PFSK-1 (cell line): ENCODE data around the gene HIGD1A.

Source experiments
- FOXP2 ChIP-seq: optimal IDR thresholded peaks from 2 replicates; pipeline ENCODE3; 2011; ENCODE audit warnings: borderline replicate concordance, control low read depth, inconsistent platforms; ENCODE audit not compliant: insufficient read depth; ENCODE audit errors: extremely low read length, extremely low read depth
- POLR2AphosphoS5 ChIP-seq: IDR thresholded peaks from 2 replicates; pipeline ENCODE4 v1.6.1; 2012; ENCODE audit warnings: low read depth, mild to moderate bottlenecking, control low read depth, low read length, moderate library complexity
- REST ChIP-seq, 2 experiments: IDR thresholded peaks; 2 replicates each; pipeline versions ENCODE4 v1.6.1 to v1.8.0; 2011 to 2012; ENCODE audit warnings: low read depth in 2 of 2, low read length in 2 of 2, control low read depth in 1 of 2, inconsistent platforms in 1 of 2, mild to moderate bottlenecking in 1 of 2, moderate library complexity in 1 of 2; ENCODE audit not compliant: insufficient read depth in 1 of 2
- SIN3A ChIP-seq: IDR thresholded peaks from 2 replicates; pipeline ENCODE4 v1.6.1; 2012; ENCODE audit warnings: mild to moderate bottlenecking, low read length, moderate library complexity, borderline replicate concordance; ENCODE audit not compliant: insufficient read depth
- TAF1 ChIP-seq: IDR thresholded peaks from 2 replicates; pipeline ENCODE4 v1.6.1; 2012; ENCODE audit warnings: low read length, control low read depth, borderline replicate concordance; ENCODE audit not compliant: insufficient read depth

Gene HIGD1A

GRCh38 chr3:42747581-42747980 lies 56.7 kb downstream of the HIGD1A start:
- no peak for TF ChIP-seq TAF1
- no peak for TF ChIP-seq REST (IDR thresholded peaks at IDR 0.05; ENCODE audit: insufficient read depth in 1 of 2, low read depth in 2 of 2, low read length in 2 of 2)
- no peak for TF ChIP-seq POLR2AphosphoS5
- TF ChIP-seq SIN3A: no peak
- no peak for TF ChIP-seq FOXP2

GRCh38 chr3:42746455-42747450 lies 57.5 kb downstream of the HIGD1A start:
- no peak for TF ChIP-seq REST (IDR thresholded peaks at IDR 0.05; ENCODE audit: insufficient read depth in 1 of 2, low read depth in 2 of 2, low read length in 2 of 2)
- TF ChIP-seq SIN3A: no peak
- no peak for TF ChIP-seq FOXP2
- TF ChIP-seq POLR2AphosphoS5: no peak

DNA sequence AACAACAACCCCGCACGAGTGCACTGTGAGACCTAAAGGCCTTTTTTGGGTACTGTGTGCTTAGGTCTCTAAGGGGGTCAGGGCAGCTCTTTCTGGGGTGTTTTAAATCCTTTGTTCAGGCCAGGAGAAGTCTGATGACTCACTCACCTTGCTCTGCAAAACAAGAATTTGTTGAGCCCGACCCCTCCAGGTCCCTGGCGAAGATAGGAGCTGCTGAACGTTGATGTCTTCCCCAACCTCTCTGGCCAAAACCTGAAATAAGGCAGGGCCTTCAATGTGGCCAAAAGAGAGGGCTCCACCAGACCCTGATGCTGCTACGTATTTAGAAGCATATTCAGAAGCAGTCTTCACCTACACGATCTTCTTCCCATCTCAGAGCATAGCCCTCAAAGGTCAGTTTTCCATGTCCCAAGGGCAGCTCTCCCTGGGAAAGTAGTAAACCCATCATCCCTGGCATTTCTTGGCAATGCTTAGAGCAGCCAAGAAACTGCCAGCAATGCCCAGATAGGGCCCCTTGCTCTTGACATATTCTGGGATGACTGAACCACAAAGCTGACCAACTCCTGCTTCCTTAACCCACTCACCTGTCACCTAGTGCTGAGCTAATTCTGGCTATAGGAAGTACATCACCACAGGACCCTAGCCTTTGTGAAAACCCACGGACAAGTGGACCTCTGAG lies 58.4 kb downstream of the HIGD1A start:
- TF ChIP-seq POLR2AphosphoS5 (no peak), FOXP2 (no peak), REST (IDR thresholded peaks at IDR 0.05; ENCODE audit: insufficient read depth in 1 of 2, low read depth in 2 of 2, low read length in 2 of 2) (no peak), TAF1 (no peak), SIN3A (no peak)

DNA sequence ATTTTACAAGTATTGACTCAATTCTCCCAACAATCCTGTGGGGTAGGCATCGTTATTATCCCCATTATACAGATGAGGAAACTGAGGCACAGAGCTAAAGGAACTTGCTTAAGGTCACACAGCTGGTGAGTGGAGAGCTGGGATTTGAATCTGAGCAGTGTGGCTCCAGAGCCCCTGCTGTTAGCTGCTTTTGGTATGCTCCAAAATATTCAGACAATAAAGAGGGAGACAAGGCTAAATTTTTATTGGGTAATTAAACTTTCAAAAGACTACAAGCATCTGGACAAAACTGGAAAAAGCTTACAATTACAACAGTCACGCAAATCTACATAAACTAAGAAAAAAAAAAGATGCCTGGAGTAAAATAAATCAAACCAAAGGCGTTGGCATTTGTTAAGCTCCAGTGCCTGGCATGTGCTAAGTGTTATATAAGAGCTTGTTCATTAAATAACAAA lies 59.0 kb downstream of the HIGD1A start:
- TF ChIP-seq SIN3A: no peak
- TF ChIP-seq POLR2AphosphoS5: no peak
- TF ChIP-seq REST (IDR thresholded peaks at IDR 0.05; ENCODE audit: insufficient read depth in 1 of 2, low read depth in 2 of 2, low read length in 2 of 2): no peak
- TF ChIP-seq TAF1: no peak
- no peak for TF ChIP-seq FOXP2
